ENCODE results near the gene RASGRP3.

RASGRP3 gene

DNA sequence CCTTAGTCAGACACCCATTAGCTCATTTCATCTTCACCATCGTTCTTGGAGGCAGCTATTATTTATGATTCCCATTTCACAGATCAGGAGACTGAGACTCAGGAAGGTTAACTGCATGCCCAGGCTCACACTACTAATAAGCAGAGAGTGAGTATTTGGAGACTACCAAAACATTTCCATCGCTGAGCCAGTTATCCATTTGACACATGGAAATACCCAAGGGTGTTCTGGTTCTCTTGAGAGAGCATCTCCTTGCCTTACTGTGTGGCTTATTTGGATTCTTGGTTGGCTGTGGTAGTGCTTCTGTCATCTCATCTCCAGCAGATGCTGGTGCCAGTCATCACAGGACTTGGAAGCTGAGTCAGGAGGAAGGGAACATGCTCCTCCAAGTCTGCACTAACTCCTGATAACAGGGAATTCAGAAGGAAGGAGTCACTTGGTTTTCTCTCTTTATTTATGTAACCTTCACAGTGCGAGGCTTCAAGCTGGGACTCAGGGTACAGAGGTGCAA is 55.2 kb downstream of the RASGRP3 start:
- H3K9me3 ChIP-seq (ENCODE audit: control insufficient read depth, insufficient read depth, low read length): no peaks in the 10 kb centered on the region
- H3K36me3 ChIP-seq (ENCODE audit: control insufficient read depth, insufficient read depth, low read length): no peaks in the 10 kb centered on the region
- H3K27me3 ChIP-seq (ENCODE audit: control insufficient read depth, insufficient read depth, low read length): no peaks in the 10 kb centered on the region
- no peak overlapping the region for H3K4me3 ChIP-seq (ENCODE audit: low read depth, low read length)
- no peaks in the 10 kb centered on the region for H3K4me1 ChIP-seq (ENCODE audit: control insufficient read depth, insufficient read depth, low read length)
- no peak overlapping the region for H3K9ac ChIP-seq (ENCODE audit: low read depth, low read length)

- Histone ChIP-seq H3K27me3 (ENCODE audit: control insufficient read depth, insufficient read depth, low read length) (no peaks in the 10 kb centered on the region), H3K4me1 (ENCODE audit: control insufficient read depth, insufficient read depth, low read length) (no peaks in the 10 kb centered on the region), H3K4me3 (ENCODE audit: low read depth, low read length) (no peak overlapping the region), H3K9me3 (ENCODE audit: control insufficient read depth, insufficient read depth, low read length) (no peaks in the 10 kb centered on the region), H3K36me3 (ENCODE audit: control insufficient read depth, insufficient read depth, low read length) (no peaks in the 10 kb centered on the region), H3K9ac (ENCODE audit: low read depth, low read length) (no peak overlapping the region)
Observed at GRCh38 chr2:33532146-33532545, 55.7 kb downstream of the RASGRP3 start.

DNA sequence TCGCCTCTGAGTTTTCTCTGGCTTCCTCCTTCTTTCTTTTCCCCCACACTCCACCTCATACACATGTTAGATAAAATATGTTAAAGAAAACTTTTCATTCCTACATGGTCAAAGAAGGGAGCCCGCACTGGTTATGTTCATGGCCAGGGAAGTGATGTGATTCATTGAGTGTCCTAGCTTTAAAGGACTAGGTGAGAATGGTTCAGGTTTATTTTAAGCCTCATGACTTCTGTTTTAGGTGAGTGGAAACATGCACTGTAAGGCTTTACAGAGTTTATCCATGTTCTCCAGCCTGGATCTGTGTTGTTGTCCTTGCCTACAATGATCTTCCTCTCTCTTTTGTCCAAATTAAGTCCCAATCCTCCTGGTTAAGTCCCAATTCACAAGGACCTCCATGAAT is 56.5 kb downstream of the RASGRP3 start:
- no peaks in the 10 kb centered on the region for H3K36me3 ChIP-seq (ENCODE audit: control insufficient read depth, insufficient read depth, low read length)
- no peaks in the 10 kb centered on the region for H3K9me3 ChIP-seq (ENCODE audit: control insufficient read depth, insufficient read depth, low read length)
- H3K4me1 ChIP-seq (ENCODE audit: control insufficient read depth, insufficient read depth, low read length): no peaks in the 10 kb centered on the region
- no peak overlapping the region for H3K4me3 ChIP-seq (ENCODE audit: low read depth, low read length)
- H3K9ac ChIP-seq (ENCODE audit: low read depth, low read length): no peak overlapping the region
- H3K27me3 ChIP-seq (ENCODE audit: control insufficient read depth, insufficient read depth, low read length): no peaks in the 10 kb centered on the region

GRCh38 chr2:33535421-33535820 is 59.0 kb downstream of the RASGRP3 start:
- Histone ChIP-seq H3K36me3 (ENCODE audit: control insufficient read depth, insufficient read depth, low read length) (no peaks in the 10 kb centered on the region), H3K4me1 (ENCODE audit: control insufficient read depth, insufficient read depth, low read length) (no peaks in the 10 kb centered on the region), H3K4me3 (ENCODE audit: low read depth, low read length) (no peak overlapping the region), H3K27me3 (ENCODE audit: control insufficient read depth, insufficient read depth, low read length) (no peaks in the 10 kb centered on the region), H3K9me3 (ENCODE audit: control insufficient read depth, insufficient read depth, low read length) (no peaks in the 10 kb centered on the region), H3K9ac (ENCODE audit: low read depth, low read length) (no peak overlapping the region)

- Histone ChIP-seq H3K27me3 (ENCODE audit: control insufficient read depth, insufficient read depth, low read length) (no peaks in the 10 kb centered on the region), H3K4me3 (ENCODE audit: low read depth, low read length) (no peak overlapping the region), H3K9me3 (ENCODE audit: control insufficient read depth, insufficient read depth, low read length) (no peaks in the 10 kb centered on the region), H3K4me1 (ENCODE audit: control insufficient read depth, insufficient read depth, low read length) (no peaks in the 10 kb centered on the region), H3K9ac (ENCODE audit: low read depth, low read length) (no peak overlapping the region), H3K36me3 (ENCODE audit: control insufficient read depth, insufficient read depth, low read length) (no peaks in the 10 kb centered on the region)
Observed at GRCh38 chr2:33541243-33541642, 64.8 kb downstream of the RASGRP3 start.

DNA sequence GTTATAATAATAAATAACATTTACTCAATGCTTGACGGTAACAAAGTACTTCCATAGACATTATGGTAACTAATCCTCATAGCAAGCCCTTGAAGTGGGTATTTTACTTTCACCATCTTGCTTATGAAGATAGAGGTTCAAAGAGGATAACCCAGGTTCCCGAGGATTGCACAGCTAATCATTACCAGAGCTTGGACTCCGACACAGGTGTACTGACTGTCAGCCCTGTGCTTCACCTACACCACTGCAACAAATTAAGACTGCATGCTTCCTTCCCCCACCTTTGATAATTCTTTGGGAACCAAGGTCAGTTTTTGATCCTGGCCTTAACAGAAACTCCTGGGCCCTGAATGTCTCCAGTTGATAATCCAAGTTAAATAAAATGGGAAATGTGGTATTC is 73.8 kb downstream of the RASGRP3 start:
- no peaks in the 10 kb centered on the region for H3K36me3 ChIP-seq (ENCODE audit: control insufficient read depth, insufficient read depth, low read length)
- no peak overlapping the region for H3K9ac ChIP-seq (ENCODE audit: low read depth, low read length)
- no peaks in the 10 kb centered on the region for H3K4me1 ChIP-seq (ENCODE audit: control insufficient read depth, insufficient read depth, low read length)

GRCh38 chr2:33552758-33553461 is 76.5 kb downstream of the RASGRP3 start:
- H3K27me3 ChIP-seq (ENCODE audit: control insufficient read depth, insufficient read depth, low read length): no peaks in the 10 kb centered on the region

More for the DNA sequence above, 73.8 kb downstream of the RASGRP3 start:
- Histone ChIP-seq H3K27me3 (ENCODE audit: control insufficient read depth, insufficient read depth, low read length) (no peaks in the 10 kb centered on the region), H3K9me3 (ENCODE audit: control insufficient read depth, insufficient read depth, low read length) (no peaks in the 10 kb centered on the region), H3K4me3 (ENCODE audit: low read depth, low read length) (no peak overlapping the region)

GRCh38 chr2:33555681-33556080 is 79.2 kb downstream of the RASGRP3 start:
- H3K9ac ChIP-seq (ENCODE audit: low read depth, low read length): no peak overlapping the region
- no peaks in the 10 kb centered on the region for H3K36me3 ChIP-seq (ENCODE audit: control insufficient read depth, insufficient read depth, low read length)
- no peaks in the 10 kb centered on the region for H3K9me3 ChIP-seq (ENCODE audit: control insufficient read depth, insufficient read depth, low read length)
- no peaks in the 10 kb centered on the region for H3K27me3 ChIP-seq (ENCODE audit: control insufficient read depth, insufficient read depth, low read length)
- no peak overlapping the region for H3K4me3 ChIP-seq (ENCODE audit: low read depth, low read length)
- no peaks in the 10 kb centered on the region for H3K4me1 ChIP-seq (ENCODE audit: control insufficient read depth, insufficient read depth, low read length)

More at GRCh38 chr2:33552758-33553461, 76.5 kb downstream of the RASGRP3 start:
- Histone ChIP-seq H3K9ac (ENCODE audit: low read depth, low read length) (no peak overlapping the region), H3K4me1 (ENCODE audit: control insufficient read depth, insufficient read depth, low read length) (no peaks in the 10 kb centered on the region), H3K4me3 (ENCODE audit: low read depth, low read length) (no peak overlapping the region), H3K9me3 (ENCODE audit: control insufficient read depth, insufficient read depth, low read length) (no peaks in the 10 kb centered on the region), H3K36me3 (ENCODE audit: control insufficient read depth, insufficient read depth, low read length) (no peaks in the 10 kb centered on the region)

DNA sequence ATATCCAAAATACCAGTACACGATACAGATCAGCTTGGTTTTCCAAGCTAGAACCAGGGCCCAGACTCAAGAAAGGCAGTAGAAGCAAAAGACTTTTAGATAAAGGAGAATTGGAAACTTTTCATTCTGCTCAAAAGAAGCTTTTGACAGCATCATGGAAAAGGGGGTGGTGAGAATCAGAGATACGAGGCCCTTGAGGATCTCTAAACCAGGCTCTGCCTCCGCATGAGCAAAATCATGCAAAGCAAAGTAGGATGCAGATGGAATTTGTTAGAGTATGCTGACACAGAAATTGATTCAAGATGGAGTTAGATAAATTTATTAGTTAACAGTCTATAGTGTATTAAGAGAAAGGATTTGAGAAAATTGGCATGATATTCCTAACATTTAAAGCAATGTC is 82.9 kb downstream of the RASGRP3 start:
- Histone ChIP-seq H3K4me3 (ENCODE audit: low read depth, low read length) (no peak overlapping the region), H3K36me3 (ENCODE audit: control insufficient read depth, insufficient read depth, low read length) (no peaks in the 10 kb centered on the region), H3K9ac (ENCODE audit: low read depth, low read length) (no peak overlapping the region), H3K9me3 (ENCODE audit: control insufficient read depth, insufficient read depth, low read length) (no peaks in the 10 kb centered on the region), H3K4me1 (ENCODE audit: control insufficient read depth, insufficient read depth, low read length) (no peaks in the 10 kb centered on the region), H3K27me3 (ENCODE audit: control insufficient read depth, insufficient read depth, low read length) (no peaks in the 10 kb centered on the region)

GRCh38 chr2:33560017-33560416 is 83.6 kb downstream of the RASGRP3 start:
- Histone ChIP-seq H3K9me3 (ENCODE audit: control insufficient read depth, insufficient read depth, low read length) (no peaks in the 10 kb centered on the region), H3K36me3 (ENCODE audit: control insufficient read depth, insufficient read depth, low read length) (no peaks in the 10 kb centered on the region), H3K27me3 (ENCODE audit: control insufficient read depth, insufficient read depth, low read length) (no peaks in the 10 kb centered on the region), H3K9ac (ENCODE audit: low read depth, low read length) (no peak overlapping the region), H3K4me1 (ENCODE audit: control insufficient read depth, insufficient read depth, low read length) (no peaks in the 10 kb centered on the region), H3K4me3 (ENCODE audit: low read depth, low read length) (no peak overlapping the region)

DNA sequence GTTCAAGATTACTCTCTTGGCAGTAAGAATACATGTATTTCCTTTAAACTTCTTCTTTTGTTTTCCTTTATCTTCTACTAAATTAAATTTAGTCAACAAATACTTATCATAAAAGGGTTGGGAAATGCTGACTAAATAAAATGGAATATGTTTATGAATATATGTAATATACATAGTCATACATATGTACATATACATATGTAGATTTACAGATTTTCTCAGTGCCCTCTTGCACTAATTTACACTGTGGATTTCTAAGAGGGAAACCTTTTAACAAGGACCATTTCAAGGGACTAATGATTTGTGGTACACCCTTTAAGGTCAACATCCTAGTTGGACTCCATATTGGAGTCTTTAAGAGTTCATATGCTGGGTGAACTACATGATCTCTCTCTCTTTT is 85.4 kb downstream of the RASGRP3 start:
- H3K36me3 ChIP-seq (ENCODE audit: control insufficient read depth, insufficient read depth, low read length): no peaks in the 10 kb centered on the region
- H3K4me3 ChIP-seq (ENCODE audit: low read depth, low read length): no peak overlapping the region
- no peaks in the 10 kb centered on the region for H3K4me1 ChIP-seq (ENCODE audit: control insufficient read depth, insufficient read depth, low read length)

GRCh38 chr2:33570681-33571080 is 94.2 kb downstream of the RASGRP3 start:
- Histone ChIP-seq H3K4me3 (ENCODE audit: low read depth, low read length) (no peak overlapping the region), H3K9ac (ENCODE audit: low read depth, low read length) (no peak overlapping the region), H3K9me3 (ENCODE audit: control insufficient read depth, insufficient read depth, low read length) (no peaks in the 10 kb centered on the region), H3K4me1 (ENCODE audit: control insufficient read depth, insufficient read depth, low read length) (no peaks in the 10 kb centered on the region), H3K36me3 (ENCODE audit: control insufficient read depth, insufficient read depth, low read length) (no peaks in the 10 kb centered on the region), H3K27me3 (ENCODE audit: control insufficient read depth, insufficient read depth, low read length) (no peaks in the 10 kb centered on the region)

More for the DNA sequence above, 85.4 kb downstream of the RASGRP3 start:
- Histone ChIP-seq H3K27me3 (ENCODE audit: control insufficient read depth, insufficient read depth, low read length) (no peaks in the 10 kb centered on the region), H3K9ac (ENCODE audit: low read depth, low read length) (no peak overlapping the region), H3K9me3 (ENCODE audit: control insufficient read depth, insufficient read depth, low read length) (no peaks in the 10 kb centered on the region)

All from iPS-15b (cell line).